Coronary artery (tissue), 2 donors: ENCODE data around the gene EFEMP1.
A peak's percentile ranks its signal among the peaks of the same experiment; 100 is the strongest.

Experiments
- DNase-seq: peaks from one replicate; pipeline ENCODE4 v3.0.0-alpha.2; 2017; ENCODE audit warnings: low spot score
- H3K27ac ChIP-seq, 2 donors: fragments of 200-600 bp; sonication (generic); one replicate each; pipeline ENCODE4 v1.5.1; 2016 to 2019
- H3K4me3 ChIP-seq: fragments of 200-600 bp; sonication (generic); 2 replicates; pipeline ENCODE4 v1.5.1; 2016; ENCODE audit warnings: mild to moderate bottlenecking, moderate library complexity
- TF ChIP-seq, protein P1 (sequence below): fragments of 200-600 bp; sonication (generic); IDR thresholded peaks from one replicate; pipeline ENCODE4 v1.5.1; 2019; ENCODE audit warnings: antibody characterized with exemption

Gene EFEMP1

GRCh38 chr2:55949613-55950012 lies 26.0 kb upstream of the EFEMP1 start:
- no peak for DNase-seq
- Histone ChIP-seq H3K4me3 (no peak overlapping the region), H3K27ac (peak overlapping the region in 1 of 2 donors; percentile 1)
- TF ChIP-seq, protein P1, sequence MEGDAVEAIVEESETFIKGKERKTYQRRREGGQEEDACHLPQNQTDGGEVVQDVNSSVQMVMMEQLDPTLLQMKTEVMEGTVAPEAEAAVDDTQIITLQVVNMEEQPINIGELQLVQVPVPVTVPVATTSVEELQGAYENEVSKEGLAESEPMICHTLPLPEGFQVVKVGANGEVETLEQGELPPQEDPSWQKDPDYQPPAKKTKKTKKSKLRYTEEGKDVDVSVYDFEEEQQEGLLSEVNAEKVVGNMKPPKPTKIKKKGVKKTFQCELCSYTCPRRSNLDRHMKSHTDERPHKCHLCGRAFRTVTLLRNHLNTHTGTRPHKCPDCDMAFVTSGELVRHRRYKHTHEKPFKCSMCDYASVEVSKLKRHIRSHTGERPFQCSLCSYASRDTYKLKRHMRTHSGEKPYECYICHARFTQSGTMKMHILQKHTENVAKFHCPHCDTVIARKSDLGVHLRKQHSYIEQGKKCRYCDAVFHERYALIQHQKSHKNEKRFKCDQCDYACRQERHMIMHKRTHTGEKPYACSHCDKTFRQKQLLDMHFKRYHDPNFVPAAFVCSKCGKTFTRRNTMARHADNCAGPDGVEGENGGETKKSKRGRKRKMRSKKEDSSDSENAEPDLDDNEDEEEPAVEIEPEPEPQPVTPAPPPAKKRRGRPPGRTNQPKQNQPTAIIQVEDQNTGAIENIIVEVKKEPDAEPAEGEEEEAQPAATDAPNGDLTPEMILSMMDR, result no peak

- TF ChIP-seq, protein P1, result no peak
- Histone ChIP-seq H3K4me3 (no peak overlapping the region), H3K27ac (peak overlapping the region in 1 of 2 donors; percentile 1)
- no peak for DNase-seq
Measured at GRCh38 chr2:55949211-55949610, 25.6 kb upstream of the EFEMP1 start.

DNA sequence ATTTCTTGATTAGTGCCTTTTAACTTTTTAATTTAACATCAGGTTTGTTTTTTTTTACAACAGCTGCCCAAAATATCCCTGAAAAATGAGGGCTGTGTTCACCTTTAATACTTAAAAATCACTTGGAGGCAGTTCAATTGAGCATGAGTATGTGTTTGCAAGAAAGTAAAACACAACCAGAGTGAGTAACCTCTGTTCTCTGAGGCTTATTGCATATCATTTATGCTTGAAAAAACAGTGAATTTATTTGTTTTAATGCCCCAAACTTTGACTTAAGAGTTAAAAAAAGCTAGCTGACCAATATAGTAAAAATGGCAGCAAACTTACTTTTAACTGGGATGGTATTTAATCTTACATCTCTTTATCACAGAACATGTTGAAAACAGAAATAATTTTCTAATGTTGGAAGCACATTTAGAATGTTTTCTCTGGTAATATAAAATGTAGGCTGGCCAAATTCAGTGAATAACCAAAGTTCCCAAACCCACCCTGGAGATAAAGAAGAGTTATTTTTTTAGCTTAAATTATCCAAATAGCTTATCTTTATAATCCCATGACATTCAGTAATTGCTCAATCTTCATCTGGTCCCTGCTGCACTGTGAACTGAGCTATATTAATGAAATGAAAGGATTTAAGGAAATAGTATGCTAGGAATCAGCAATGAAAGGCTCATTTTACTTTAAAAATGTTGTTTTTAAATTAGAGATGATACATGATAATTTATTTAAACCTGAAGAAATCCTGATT lies 24.8 kb upstream of the EFEMP1 start:
- TF ChIP-seq, protein P1, result no peak
- H3K27ac ChIP-seq, result peak overlapping the region in 1 of 2 donors; percentile 24

DNA sequence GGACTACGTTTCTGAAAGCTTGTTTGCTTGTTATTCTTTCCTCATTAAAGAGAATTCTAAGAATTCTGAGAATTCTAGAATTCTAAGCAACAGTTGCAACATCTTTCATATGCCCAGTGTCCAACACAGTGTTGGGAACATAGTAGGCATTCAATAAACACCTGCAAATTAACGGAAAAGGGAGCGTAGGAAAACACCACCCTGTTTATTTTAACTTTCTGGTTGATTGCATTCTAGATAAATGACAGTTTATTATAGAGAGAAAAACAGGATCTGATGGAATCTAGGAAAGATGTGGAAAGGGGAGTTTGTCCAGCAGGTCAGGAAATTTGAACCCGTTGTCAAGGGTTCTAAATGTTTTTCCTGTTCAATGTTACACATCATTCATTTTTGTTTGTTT lies 24.2 kb upstream of the EFEMP1 start:
- Histone ChIP-seq H3K4me3 (no peak overlapping the region), H3K27ac (no peak overlapping the region)
- TF ChIP-seq, protein P1, result no peak
- no peak for DNase-seq

More for the DNA sequence above, 24.8 kb upstream of the EFEMP1 start:
- H3K4me3 ChIP-seq, result no peak overlapping the region
- no peak for DNase-seq

GRCh38 chr2:55946793-55947192 lies 23.2 kb upstream of the EFEMP1 start:
- TF ChIP-seq, protein P1, result no peak
- Histone ChIP-seq H3K4me3 (no peak overlapping the region), H3K27ac (no peak overlapping the region)
- DNase-seq, result no peak

DNA sequence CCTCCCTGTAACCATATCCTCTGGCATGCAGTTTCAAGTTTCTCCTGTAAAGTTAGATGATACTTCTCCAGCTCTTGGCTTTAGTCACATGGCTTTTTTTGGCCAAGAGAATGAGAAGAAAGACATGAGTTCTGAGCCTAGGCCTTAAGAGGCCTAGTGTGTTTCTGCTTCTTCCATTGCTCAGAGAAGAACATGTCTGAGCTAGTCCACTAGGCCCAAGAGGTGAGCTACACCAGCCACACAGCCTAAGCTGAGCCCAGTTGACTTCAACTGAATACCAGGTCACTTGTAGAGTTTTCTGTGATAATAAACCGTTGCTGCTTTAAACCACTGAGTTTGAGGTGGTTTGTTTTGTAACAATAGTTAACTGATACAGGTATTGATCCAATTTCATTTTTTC lies 19.9 kb upstream of the EFEMP1 start:
- no peak for DNase-seq
- Histone ChIP-seq H3K4me3 (no peak overlapping the region), H3K27ac (no peak overlapping the region)
- TF ChIP-seq, protein P1, result no peak

GRCh38 chr2:55936351-55936750 lies 12.8 kb upstream of the EFEMP1 start:
- TF ChIP-seq, protein P1, result no peak
- Histone ChIP-seq H3K4me3 (no peak overlapping the region), H3K27ac (no peak overlapping the region)
- DNase-seq, result no peak
